Smooth muscle cell (in vitro differentiated cells): ENCODE results near the gene B4GALNT2. TPM values are rescaled to one million over a fixed set of nuclear protein-coding genes. Genes with fewer than 3 reads are reported as not detected.

Source experiments
- DNase-seq: peaks from one replicate; lab custom pipeline; 2025; ENCODE audit not compliant: unreplicated experiment; lab: John Stamatoyannopoulos, UW
- H2AFZ ChIP-seq: fragments of 200-600 bp; sonication (generic); 2 replicates; pipeline ENCODE4 v1.6.0; 2016; ENCODE audit warnings: antibody characterized with exemption, low read depth, mild to moderate bottlenecking
- H3F3A ChIP-seq: fragments of 200-600 bp; sonication (generic); 2 replicates; pipeline ENCODE4 v1.6.0; 2017; ENCODE audit warnings: antibody characterized with exemption, low read depth
- H3K27ac ChIP-seq: fragments of 200-600 bp; sonication (generic); 2 replicates; pipeline ENCODE4 v1.5.1; 2016; ENCODE audit warnings: low read depth, mild to moderate bottlenecking
- H3K27me3 ChIP-seq: fragments of 200-600 bp; sonication (generic); 2 replicates; pipeline ENCODE4 v1.6.1; 2016; ENCODE audit warnings: low read depth, mild to moderate bottlenecking
- H3K36me3 ChIP-seq: fragments of 200-600 bp; sonication (generic); 2 replicates; pipeline ENCODE4 v1.5.1; 2016; ENCODE audit warnings: low read depth
- H3K4me1 ChIP-seq: fragments of 200-600 bp; sonication (generic); 2 replicates; pipeline ENCODE4 v1.5.1; 2016; ENCODE audit warnings: low read depth
- H3K4me2 ChIP-seq: fragments of 200-600 bp; sonication (generic); 2 replicates; pipeline ENCODE4 v1.6.0; 2016; ENCODE audit warnings: mild to moderate bottlenecking
- H3K4me3 ChIP-seq: fragments of 200-600 bp; sonication (generic); 2 replicates; pipeline ENCODE4 v1.5.1; 2016; ENCODE audit warnings: mild to moderate bottlenecking
- H3K79me2 ChIP-seq: fragments of 200-600 bp; sonication (generic); 2 replicates; pipeline ENCODE4 v1.6.0; 2016; ENCODE audit warnings: low read depth, mild to moderate bottlenecking
- H3K9ac ChIP-seq: fragments of 200-600 bp; sonication (generic); 2 replicates; pipeline ENCODE4 v1.6.0; 2016; ENCODE audit warnings: low read depth
- H3K9me3 ChIP-seq: fragments of 200-600 bp; sonication (generic); replicated peaks from 2 replicates; pipeline ENCODE4 v1.5.1; 2016; ENCODE audit warnings: low read depth
- H4K20me1 ChIP-seq: fragments of 200-600 bp; sonication (generic); 2 replicates; pipeline ENCODE4 v1.6.0; 2016; ENCODE audit warnings: low read depth
- WGBS: methylation state at CpG from one replicate; pipeline ENCODE4 v1.1.7; 2016; ENCODE audit warnings: low lambda C conversion rate; 5-methylcytosine and 5-hydroxymethylcytosine counted together
- polyA plus RNA-seq: library from polyadenylated mRNA; unstranded; fragments of >200 nt; fragmentation: Nextera tagmentation; extraction: Ambion mirVana; gene quantifications from 2 replicates; pipeline ENCODE4 v1.2.1, GENCODE V29; 2016
- total RNA-seq: library from RNA; depleted of rRNA; stranded (reverse); fragments of >200 nt; gene quantifications from 2 replicates; pipeline ENCODE4 v1.2.3, GENCODE V29; 2014
- TF ChIP-seq, protein P1 (sequence below): fragments of 200-600 bp; sonication (generic); IDR thresholded peaks from 2 replicates; pipeline ENCODE4 v1.5.1; 2017; ENCODE audit warnings: borderline replicate concordance, mild to moderate bottlenecking, antibody characterized with exemption; ENCODE audit not compliant: insufficient read depth, poor library complexity, severe bottlenecking

Gene B4GALNT2
- total and polyA plus RNA-seq, 2 experiments from 2014 or later, result 0.11 to 0.13 TPM

DNA sequence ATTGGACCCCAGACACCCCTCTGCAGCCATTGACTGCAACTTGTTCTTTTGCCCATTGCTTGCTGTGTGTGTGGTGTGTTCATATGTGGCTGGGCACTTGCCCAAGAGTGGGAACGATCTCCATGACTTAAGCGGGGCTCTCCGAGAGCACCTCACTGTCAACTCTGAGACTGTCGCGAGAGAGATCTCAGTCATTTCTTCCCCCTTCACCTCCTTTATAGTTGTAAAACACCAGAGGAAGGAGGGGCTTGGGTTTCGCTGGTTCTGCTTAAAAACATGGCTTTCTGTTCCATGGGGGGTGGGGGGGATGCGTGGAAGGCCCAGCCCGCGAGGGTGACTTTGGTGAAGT lies 90.6 kb downstream of the B4GALNT2 start:
- DNase-seq, result no peak
- Histone ChIP-seq H3F3A (no peaks in the 10 kb centered on the region), H3K9ac (no peak overlapping the region), H3K27me3 (peaks cover 41% of the 10 kb centered on the region), H3K4me3 (no peak overlapping the region), H4K20me1 (no peaks in the 10 kb centered on the region), H3K36me3 (no peaks in the 10 kb centered on the region), H3K27ac (no peak overlapping the region), H2AFZ (no peak overlapping the region), H3K79me2 (no peaks in the 10 kb centered on the region), H3K4me2 (no peak overlapping the region), H3K4me1 (peaks cover 9% of the 10 kb centered on the region), H3K9me3 (no peaks in the 10 kb centered on the region)
- TF ChIP-seq, protein P1, sequence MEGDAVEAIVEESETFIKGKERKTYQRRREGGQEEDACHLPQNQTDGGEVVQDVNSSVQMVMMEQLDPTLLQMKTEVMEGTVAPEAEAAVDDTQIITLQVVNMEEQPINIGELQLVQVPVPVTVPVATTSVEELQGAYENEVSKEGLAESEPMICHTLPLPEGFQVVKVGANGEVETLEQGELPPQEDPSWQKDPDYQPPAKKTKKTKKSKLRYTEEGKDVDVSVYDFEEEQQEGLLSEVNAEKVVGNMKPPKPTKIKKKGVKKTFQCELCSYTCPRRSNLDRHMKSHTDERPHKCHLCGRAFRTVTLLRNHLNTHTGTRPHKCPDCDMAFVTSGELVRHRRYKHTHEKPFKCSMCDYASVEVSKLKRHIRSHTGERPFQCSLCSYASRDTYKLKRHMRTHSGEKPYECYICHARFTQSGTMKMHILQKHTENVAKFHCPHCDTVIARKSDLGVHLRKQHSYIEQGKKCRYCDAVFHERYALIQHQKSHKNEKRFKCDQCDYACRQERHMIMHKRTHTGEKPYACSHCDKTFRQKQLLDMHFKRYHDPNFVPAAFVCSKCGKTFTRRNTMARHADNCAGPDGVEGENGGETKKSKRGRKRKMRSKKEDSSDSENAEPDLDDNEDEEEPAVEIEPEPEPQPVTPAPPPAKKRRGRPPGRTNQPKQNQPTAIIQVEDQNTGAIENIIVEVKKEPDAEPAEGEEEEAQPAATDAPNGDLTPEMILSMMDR, result no peak
- 34% methylated on average over 9 of the region's 9 CpGs for WGBS

DNA sequence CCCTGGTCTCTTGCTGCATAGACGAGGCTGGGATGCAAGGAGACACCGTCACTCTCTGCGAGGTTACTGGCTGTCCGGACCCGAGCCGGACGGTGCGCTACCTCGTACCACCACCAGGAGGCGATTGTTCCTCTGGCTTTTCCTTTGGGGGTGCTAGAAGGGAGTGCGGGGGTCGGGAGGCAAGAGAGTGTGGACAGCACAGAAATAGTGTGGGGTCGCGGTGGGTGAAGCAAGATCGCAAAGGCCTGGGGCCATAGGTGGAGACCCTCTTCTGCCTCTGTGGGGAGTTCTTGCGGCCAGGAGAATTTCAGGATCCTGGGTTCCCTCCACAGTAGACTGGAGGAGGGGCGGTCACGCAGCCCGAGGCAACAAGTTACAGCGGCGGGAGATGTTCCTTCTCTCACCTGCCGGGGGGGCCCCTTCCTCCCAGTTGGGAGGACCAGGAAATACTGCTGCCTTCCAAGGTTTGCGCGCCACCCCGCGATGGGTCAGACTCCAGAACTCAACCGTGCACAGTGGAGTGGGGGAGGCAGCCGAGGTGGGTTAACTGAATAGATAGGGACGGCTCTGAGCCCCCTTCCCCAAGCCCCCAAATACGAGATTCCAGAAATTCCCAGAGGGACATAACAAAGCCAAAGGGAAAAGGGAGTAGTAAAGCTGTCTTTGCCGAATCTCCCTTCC lies 91.1 kb downstream of the B4GALNT2 start:
- Histone ChIP-seq H3F3A (no peaks in the 10 kb centered on the region), H3K27me3 (peaks cover 41% of the 10 kb centered on the region), H4K20me1 (no peaks in the 10 kb centered on the region), H3K9me3 (no peaks in the 10 kb centered on the region), H3K4me2 (peak overlapping the region; percentile 73), H3K4me1 (peaks cover 9% of the 10 kb centered on the region), H3K4me3 (peak overlapping the region; percentile 30), H3K9ac (no peak overlapping the region), H3K36me3 (no peaks in the 10 kb centered on the region), H3K27ac (no peak overlapping the region), H2AFZ (no peak overlapping the region), H3K79me2 (no peaks in the 10 kb centered on the region)
- peak; percentile 22 for DNase-seq
- 12% methylated on average over 31 of the region's 31 CpGs for whole genome bisulfite sequencing
- TF ChIP-seq, protein P1, result peak; percentile 84

DNA sequence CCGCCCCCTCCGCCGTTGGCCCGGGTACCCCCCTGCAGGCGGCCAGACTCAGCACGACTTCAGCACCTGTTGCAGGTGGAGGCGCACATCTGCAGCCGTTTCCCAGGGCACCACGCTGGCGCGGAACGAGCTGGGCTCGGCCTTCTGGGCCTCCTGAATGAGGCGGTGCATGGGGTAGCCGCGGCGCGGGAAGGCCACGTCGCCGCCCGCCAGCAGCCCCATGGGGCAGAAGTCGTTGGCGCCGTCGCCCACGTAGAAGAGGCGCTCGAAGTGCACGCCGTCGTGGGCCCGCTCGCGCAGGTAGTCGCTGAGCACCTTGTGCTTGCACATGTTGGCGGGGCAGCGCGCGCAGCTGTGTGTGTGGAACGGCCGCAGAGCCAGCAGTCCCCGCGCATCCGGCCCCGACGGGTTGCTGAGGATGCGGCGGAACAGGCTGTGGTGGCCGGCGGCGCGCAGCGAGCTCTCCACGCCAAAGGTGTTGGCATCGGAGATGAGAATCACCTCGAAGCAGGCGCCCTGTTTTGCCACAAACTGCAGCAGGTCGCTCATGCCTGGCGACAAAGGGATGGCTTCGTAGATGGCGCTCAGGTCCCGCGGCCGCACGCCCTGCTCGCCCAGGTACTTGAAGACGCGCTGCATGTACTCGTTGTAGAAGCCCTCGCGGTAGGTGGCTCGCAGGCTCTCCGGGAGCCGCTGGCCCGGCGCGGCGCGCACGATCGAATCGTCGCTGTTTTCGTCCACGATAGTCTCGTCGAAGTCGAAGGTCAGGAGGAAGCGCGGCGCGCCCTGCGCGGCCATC lies 91.8 kb downstream of the B4GALNT2 start:
- no peaks in the 10 kb centered on the region for H3F3A ChIP-seq
- peak overlapping the region; percentile 30 for H3K4me3 ChIP-seq
- TF ChIP-seq, protein P1, result no peak
- no peaks in the 10 kb centered on the region for H3K9me3 ChIP-seq
- no peak overlapping the region for H2AFZ ChIP-seq
- H3K36me3 ChIP-seq, result no peaks in the 10 kb centered on the region
- no peak for DNase-seq
- peaks cover 9% of the 10 kb centered on the region for H3K4me1 ChIP-seq
- no peak overlapping the region for H3K27ac ChIP-seq
- WGBS, result 5% methylated on average over 92 of the region's 95 CpGs
- peak overlapping the region; percentile 73 for H3K4me2 ChIP-seq
- H3K9ac ChIP-seq, result no peak overlapping the region
- peaks cover 41% of the 10 kb centered on the region for H3K27me3 ChIP-seq
- H3K79me2 ChIP-seq, result no peaks in the 10 kb centered on the region
- H4K20me1 ChIP-seq, result no peaks in the 10 kb centered on the region

DNA sequence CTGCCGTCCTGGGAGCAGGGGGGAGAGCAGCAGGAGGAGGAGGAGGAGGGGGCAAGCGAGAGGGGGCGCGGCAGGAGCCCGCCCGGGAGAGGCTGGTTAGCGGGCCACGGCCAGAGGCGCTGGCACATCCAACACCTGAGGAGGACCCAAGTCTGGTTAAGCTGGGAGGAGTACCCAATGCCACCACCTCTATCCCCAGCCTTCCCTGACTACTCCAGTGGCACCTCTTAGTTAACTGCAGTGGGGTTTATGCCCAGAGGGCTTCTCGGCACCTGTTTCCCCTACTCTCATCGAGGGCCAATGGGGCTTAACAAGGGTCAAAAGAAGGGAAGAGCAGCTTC lies 92.4 kb downstream of the B4GALNT2 start:
- Histone ChIP-seq H3K27me3 (peaks cover 41% of the 10 kb centered on the region), H3K9me3 (no peaks in the 10 kb centered on the region), H3K4me1 (peaks cover 9% of the 10 kb centered on the region), H3K27ac (no peak overlapping the region), H3K4me3 (no peak overlapping the region), H3F3A (no peaks in the 10 kb centered on the region), H2AFZ (no peak overlapping the region), H3K9ac (no peak overlapping the region), H3K36me3 (no peaks in the 10 kb centered on the region), H4K20me1 (no peaks in the 10 kb centered on the region), H3K4me2 (peak overlapping the region; percentile 73), H3K79me2 (no peaks in the 10 kb centered on the region)
- WGBS, result 36% methylated on average over 9 of the region's 11 CpGs
- no peak for DNase-seq
- TF ChIP-seq, protein P1, result no peak
